Lower leg skin (tissue), 3 donors: ENCODE results near the gene CCKAR.

ENCODE experiments used
- POLR2A ChIP-seq, 2 donors: fragments of 450-650 bp; IDR thresholded peaks; one replicate each; pipeline ENCODE4 v1.6.1; 2016 to 2017; ENCODE audit warnings: antibody characterized with exemption in 2 of 2, mild to moderate bottlenecking in 1 of 2, moderate library complexity in 1 of 2
- TF ChIP-seq, protein P1 (sequence below), 3 donors: fragments of 450-650 bp; IDR thresholded peaks; one replicate each; pipeline ENCODE4 v1.5.1; 2016; ENCODE audit warnings: antibody characterized with exemption in 3 of 3, mild to moderate bottlenecking in 3 of 3, moderate library complexity in 2 of 3

DNA sequence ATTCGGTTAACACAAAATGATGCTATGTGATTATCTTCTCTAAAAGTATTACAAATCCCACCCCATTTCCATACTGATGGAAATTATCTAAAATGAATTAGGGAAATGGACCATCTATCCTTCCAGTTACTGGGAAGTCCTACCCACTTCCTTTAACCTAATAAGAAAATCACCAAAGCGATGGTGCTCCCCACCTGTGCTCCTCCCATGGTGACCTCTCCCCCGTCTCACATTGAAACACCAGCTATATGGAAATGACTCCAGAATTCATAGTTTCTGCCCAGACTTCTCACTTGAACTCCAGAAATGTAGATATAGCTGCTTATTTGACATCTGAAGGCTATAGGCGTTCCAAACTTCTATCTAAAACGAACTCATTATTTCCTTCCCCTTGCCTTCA, 48.5 kb downstream of the CCKAR start:
- TF ChIP-seq, protein P1, sequence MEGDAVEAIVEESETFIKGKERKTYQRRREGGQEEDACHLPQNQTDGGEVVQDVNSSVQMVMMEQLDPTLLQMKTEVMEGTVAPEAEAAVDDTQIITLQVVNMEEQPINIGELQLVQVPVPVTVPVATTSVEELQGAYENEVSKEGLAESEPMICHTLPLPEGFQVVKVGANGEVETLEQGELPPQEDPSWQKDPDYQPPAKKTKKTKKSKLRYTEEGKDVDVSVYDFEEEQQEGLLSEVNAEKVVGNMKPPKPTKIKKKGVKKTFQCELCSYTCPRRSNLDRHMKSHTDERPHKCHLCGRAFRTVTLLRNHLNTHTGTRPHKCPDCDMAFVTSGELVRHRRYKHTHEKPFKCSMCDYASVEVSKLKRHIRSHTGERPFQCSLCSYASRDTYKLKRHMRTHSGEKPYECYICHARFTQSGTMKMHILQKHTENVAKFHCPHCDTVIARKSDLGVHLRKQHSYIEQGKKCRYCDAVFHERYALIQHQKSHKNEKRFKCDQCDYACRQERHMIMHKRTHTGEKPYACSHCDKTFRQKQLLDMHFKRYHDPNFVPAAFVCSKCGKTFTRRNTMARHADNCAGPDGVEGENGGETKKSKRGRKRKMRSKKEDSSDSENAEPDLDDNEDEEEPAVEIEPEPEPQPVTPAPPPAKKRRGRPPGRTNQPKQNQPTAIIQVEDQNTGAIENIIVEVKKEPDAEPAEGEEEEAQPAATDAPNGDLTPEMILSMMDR (IDR thresholded peaks at IDR 0.05) = no peak
- no peak for TF ChIP-seq POLR2A (IDR thresholded peaks at IDR 0.05)
